ENCODE results near the gene PTBP2.

The PTBP2 gene

GRCh38 chr1:96722161-96722922, 758 bp downstream of the PTBP2 start:
- Histone ChIP-seq H3K36me3 (replicated peaks; ENCODE audit: low read depth, low read length) (peaks cover 9% of the 10 kb centered on the region), H3K27ac (ENCODE audit: low read length) (peak overlapping the region; percentile 56), H3K4me3 (ENCODE audit: low read length) (peak overlapping the region; percentile 96), H3K4me1 (ENCODE audit: low read length) (peaks cover 24% of the 10 kb centered on the region), H4K20me1 (ENCODE audit: insufficient read depth, low read length) (peaks cover 11% of the 10 kb centered on the region; the same call in 1 of the 2 replicates), H3K79me2 (ENCODE audit: low read length) (peaks cover 46% of the 10 kb centered on the region), H3K9ac (ENCODE audit: low read length) (peak overlapping the region; percentile 79), H3K27me3 (ENCODE audit: low read depth, low read length) (no peaks in the 10 kb centered on the region), H3K4me2 (ENCODE audit: low read length) (peak overlapping the region; percentile 89), H3K9me3 (ENCODE audit: insufficient read depth, low read length) (no peaks in the 10 kb centered on the region), H2AFZ (ENCODE audit: low read depth, low read length) (peak overlapping the region; percentile 72)
- TF ChIP-seq CTCF (IDR thresholded peaks at IDR 0.05; ENCODE audit: low read depth, low read length) (no peak), EZH2phosphoT487 (IDR thresholded peaks at IDR 0.05; ENCODE audit: low read depth) (no peak)

- Histone ChIP-seq H3K4me1 (ENCODE audit: low read length) (peaks cover 23% of the 10 kb centered on the region), H3K4me3 (ENCODE audit: low read length) (peak overlapping the region; percentile 96), H2AFZ (ENCODE audit: low read depth, low read length) (no peak overlapping the region), H3K9ac (ENCODE audit: low read length) (peak overlapping the region; percentile 79), H3K27me3 (ENCODE audit: low read depth, low read length) (no peaks in the 10 kb centered on the region), H3K4me2 (ENCODE audit: low read length) (peak overlapping the region; percentile 89), H3K36me3 (replicated peaks; ENCODE audit: low read depth, low read length) (peaks cover 9% of the 10 kb centered on the region), H3K9me3 (ENCODE audit: insufficient read depth, low read length) (no peaks in the 10 kb centered on the region), H3K79me2 (ENCODE audit: low read length) (peaks cover 52% of the 10 kb centered on the region), H4K20me1 (ENCODE audit: insufficient read depth, low read length) (peaks cover 11% of the 10 kb centered on the region; the same call in 1 of the 2 replicates), H3K27ac (ENCODE audit: low read length) (no peak overlapping the region)
- no peak for TF ChIP-seq CTCF (IDR thresholded peaks at IDR 0.05; ENCODE audit: low read depth, low read length)
Measured at GRCh38 chr1:96722958-96723357, 1.4 kb downstream of the PTBP2 start.

DNA sequence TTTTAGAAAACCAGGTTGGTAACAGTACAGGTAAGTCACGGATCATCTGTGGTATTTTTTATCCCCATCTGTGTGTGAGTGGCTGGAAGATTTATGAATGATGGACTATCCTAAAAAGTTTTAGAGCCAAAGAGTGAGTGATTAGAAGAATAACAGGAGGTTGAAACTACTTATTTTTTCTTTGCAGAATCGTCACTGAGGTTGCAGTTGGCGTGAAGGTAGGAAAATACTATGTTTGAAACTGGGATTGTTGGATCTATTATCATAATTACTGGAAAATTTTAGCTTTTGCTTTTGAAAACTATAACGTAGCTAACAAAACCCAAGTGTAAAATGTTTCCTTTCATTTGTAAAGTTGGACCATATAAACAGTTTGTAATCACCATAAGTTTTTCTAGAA, 1.8 kb downstream of the PTBP2 start:
- H3K79me2 ChIP-seq (ENCODE audit: low read length), result peaks cover 56% of the 10 kb centered on the region
- no peak overlapping the region for H3K27ac ChIP-seq (ENCODE audit: low read length)
- H3K9me3 ChIP-seq (ENCODE audit: insufficient read depth, low read length), result no peaks in the 10 kb centered on the region
- H3K36me3 ChIP-seq (replicated peaks; ENCODE audit: low read depth, low read length), result peaks cover 12% of the 10 kb centered on the region
- TF ChIP-seq EZH2phosphoT487 (IDR thresholded peaks at IDR 0.05; ENCODE audit: low read depth) (no peak), CTCF (IDR thresholded peaks at IDR 0.05; ENCODE audit: low read depth, low read length) (no peak)
- H3K27me3 ChIP-seq (ENCODE audit: low read depth, low read length), result no peaks in the 10 kb centered on the region
- peak overlapping the region; percentile 89 for H3K4me2 ChIP-seq (ENCODE audit: low read length)
- peaks cover 19% of the 10 kb centered on the region for H3K4me1 ChIP-seq (ENCODE audit: low read length)
- peaks cover 11% of the 10 kb centered on the region; the same call in 1 of the 2 replicates for H4K20me1 ChIP-seq (ENCODE audit: insufficient read depth, low read length)
- H3K4me3 ChIP-seq (ENCODE audit: low read length), result peak overlapping the region; percentile 96
- H3K9ac ChIP-seq (ENCODE audit: low read length), result peak overlapping the region; percentile 79; the same call in 1 of the 2 replicates
- H2AFZ ChIP-seq (ENCODE audit: low read depth, low read length), result no peak overlapping the region

DNA sequence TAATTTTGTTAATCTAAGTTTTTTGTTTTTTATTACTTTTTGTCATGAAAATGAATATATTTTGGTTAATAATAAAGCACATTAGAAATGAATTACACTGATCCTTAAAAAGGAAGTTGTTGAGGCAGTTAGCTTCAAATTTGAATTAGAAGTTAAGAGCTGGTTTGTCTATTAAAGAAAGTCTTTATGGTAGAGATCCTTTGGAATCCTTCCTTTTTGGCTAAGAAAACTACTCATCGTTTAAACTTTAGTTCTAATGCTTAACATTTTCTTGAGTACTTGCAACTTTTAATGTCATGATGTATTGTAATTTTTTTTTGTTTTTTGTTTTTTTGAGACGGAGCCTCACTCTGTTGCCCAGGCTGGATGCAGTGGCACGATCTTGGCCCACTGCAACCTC, 2.4 kb downstream of the PTBP2 start:
- peaks cover 15% of the 10 kb centered on the region for H3K36me3 ChIP-seq (replicated peaks; ENCODE audit: low read depth, low read length)
- H2AFZ ChIP-seq (ENCODE audit: low read depth, low read length), result no peak overlapping the region
- peaks cover 62% of the 10 kb centered on the region for H3K79me2 ChIP-seq (ENCODE audit: low read length)
- TF ChIP-seq CTCF (IDR thresholded peaks at IDR 0.05; ENCODE audit: low read depth, low read length) (no peak), EZH2phosphoT487 (IDR thresholded peaks at IDR 0.05; ENCODE audit: low read depth) (no peak)
- H3K9me3 ChIP-seq (ENCODE audit: insufficient read depth, low read length), result no peaks in the 10 kb centered on the region
- no peak overlapping the region for H3K4me3 ChIP-seq (ENCODE audit: low read length)
- H3K4me1 ChIP-seq (ENCODE audit: low read length), result peaks cover 19% of the 10 kb centered on the region
- no peaks in the 10 kb centered on the region for H3K27me3 ChIP-seq (ENCODE audit: low read depth, low read length)
- H4K20me1 ChIP-seq (ENCODE audit: insufficient read depth, low read length), result peaks cover 11% of the 10 kb centered on the region; the same call in 1 of the 2 replicates
- H3K4me2 ChIP-seq (ENCODE audit: low read length), result no peak overlapping the region
- H3K27ac ChIP-seq (ENCODE audit: low read length), result no peak overlapping the region
- H3K9ac ChIP-seq (ENCODE audit: low read length), result no peak overlapping the region

Data from OCI-LY3 (cell line).